RWPE1 (cell line): Measurements from ENCODE around the gene NMNAT1.

Experiments used
- CTCF ChIA-PET: fragments of 350-600 bp; sonication (Branson Sonifier 250); formaldehyde crosslinking; extraction: SDS; loops from one replicate; lab custom pipeline; 2021; lab: Yijun Ruan, JAX
- POLR2A ChIA-PET: fragments of 400-600 bp; formaldehyde crosslinking; extraction: SDS; loops from one replicate; lab custom pipeline; 2020; ENCODE audit warnings: antibody characterized with exemption; ENCODE audit not compliant: low non-redundant PET; lab: Yijun Ruan, JAX
- DNase-seq: peaks from one replicate; pipeline ENCODE4 v3.0.0; 2012; ENCODE audit warnings: low spot score
- H3K27ac ChIP-seq: fragments of 450-650 bp; 2 replicates; pipeline ENCODE4 v1.5.1; 2017
- CTCF ChIP-seq: fragments of 450-650 bp; conservative IDR thresholded peaks from 2 replicates; pipeline ENCODE4 v1.5.1; 2017; ENCODE audit warnings: low read depth, mild to moderate bottlenecking

The NMNAT1 gene

GRCh38 chr1:9946315-9946714 lies 3.0 kb downstream of the NMNAT1 start:
- no peak for DNase-seq
- POLR2A ChIA-PET, result interaction anchor here (0.5 kb wide), 1 partner anchor 210 kb away, joined by 5 read pairs; no protein-coding TSS in a partner anchor
- CTCF ChIA-PET, result no interaction called here
- TF ChIP-seq CTCF, result no peak
- no peak overlapping the region for H3K27ac ChIP-seq

GRCh38 chr1:9957726-9958125 lies 14.5 kb downstream of the NMNAT1 start:
- ChIA-PET CTCF (no interaction called here), POLR2A (no interaction called here)
- DNase-seq, result no peak
- no peak for TF ChIP-seq CTCF
- H3K27ac ChIP-seq, result no peak overlapping the region

GRCh38 chr1:9960011-9960410 lies 16.7 kb downstream of the NMNAT1 start:
- CTCF ChIA-PET, result no interaction called here
- H3K27ac ChIP-seq, result no peak overlapping the region
- no peak for DNase-seq
- POLR2A ChIA-PET, result no interaction called here
- no peak for TF ChIP-seq CTCF

GRCh38 chr1:9960706-9961562 lies 17.7 kb downstream of the NMNAT1 start:
- ChIA-PET CTCF (interaction anchor here (0.6 kb wide), 1 partner anchor 346 kb away, joined by 3 read pairs; no protein-coding TSS in a partner anchor), POLR2A (interaction anchor here (1.0 kb wide), 1 partner anchor 18 kb away, joined by 3 read pairs; the partner anchor contains the start of genes LZIC and NMNAT1)
- H3K27ac ChIP-seq, result peak overlapping the region; percentile 32; the same call in 1 of the 2 replicates
- DNase-seq, result no peak
- TF ChIP-seq CTCF, result no peak

GRCh38 chr1:9984253-9984652 lies 41.0 kb downstream of the NMNAT1 start:
- POLR2A ChIA-PET, result no interaction called here
- H3K27ac ChIP-seq, result no peak overlapping the region
- no peak for DNase-seq
- TF ChIP-seq CTCF, result no peak
- CTCF ChIA-PET, result interaction anchor here (1.2 kb wide), 1 partner anchor 169 kb away, joined by 8 read pairs; no protein-coding TSS in a partner anchor

GRCh38 chr1:9985001-9985400 lies 41.7 kb downstream of the NMNAT1 start:
- DNase-seq, result no peak
- no peak overlapping the region for H3K27ac ChIP-seq
- TF ChIP-seq CTCF, result no peak
- ChIA-PET CTCF (no interaction called here), POLR2A (no interaction called here)
